Non-pigmented ciliary epithelial cell (primary cell): ENCODE results near the gene TMEM108.
A peak's percentile ranks its signal among the peaks of the same experiment; 100 is the strongest.

Source experiments
- DNase-seq: peaks from one replicate; pipeline ENCODE4 v3.0.0-alpha.2; 2010; ENCODE audit warnings: low read depth

TMEM108 gene

GRCh38 chr3:133386876-133387275 lies 348.7 kb downstream of the TMEM108 start:
- no peak for DNase-seq

DNA sequence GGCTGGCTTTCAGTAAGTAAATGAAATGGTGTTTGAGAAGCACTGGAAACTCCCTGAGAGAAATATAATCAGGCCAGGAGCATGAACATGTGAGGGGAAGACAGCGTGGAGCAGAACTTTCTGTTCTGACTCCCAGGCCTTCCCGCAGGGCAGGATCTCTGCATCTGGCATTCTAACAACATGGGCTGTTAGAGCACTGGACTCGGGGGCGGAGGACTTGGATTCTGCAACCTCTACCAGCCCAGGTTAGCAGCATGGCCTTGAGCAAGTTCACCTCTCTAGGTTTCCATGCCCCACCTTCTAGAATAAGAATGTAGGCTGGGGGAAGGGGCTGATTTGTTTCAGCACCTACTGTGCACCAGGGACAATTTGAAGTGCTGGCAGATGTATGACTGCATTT lies 349.1 kb downstream of the TMEM108 start:
- no peak for DNase-seq

- no peak for DNase-seq
Measured at GRCh38 chr3:133388696-133389395, 350.7 kb downstream of the TMEM108 start.

DNA sequence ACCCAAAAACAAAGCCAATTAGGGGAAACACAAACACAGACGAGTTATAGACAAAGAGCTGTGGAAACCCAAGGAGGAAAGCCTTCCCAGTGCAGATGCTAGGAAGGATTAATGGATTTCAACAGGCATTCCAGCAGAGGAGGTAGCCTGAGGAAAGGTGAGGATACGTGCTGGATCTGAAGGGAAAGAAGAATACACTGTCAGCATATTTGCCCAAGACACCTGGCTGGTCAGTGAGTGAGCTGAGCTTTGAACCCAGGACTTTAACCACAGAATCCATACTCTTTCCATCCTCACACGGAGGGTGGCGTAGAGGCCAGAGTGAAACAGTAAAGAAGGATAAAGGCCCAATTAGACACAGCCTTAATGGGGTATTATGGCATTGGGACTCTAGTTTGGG lies 352.5 kb downstream of the TMEM108 start:
- no peak for DNase-seq

GRCh38 chr3:133393204-133393603 lies 355.0 kb downstream of the TMEM108 start:
- DNase-seq, result no peak

DNA sequence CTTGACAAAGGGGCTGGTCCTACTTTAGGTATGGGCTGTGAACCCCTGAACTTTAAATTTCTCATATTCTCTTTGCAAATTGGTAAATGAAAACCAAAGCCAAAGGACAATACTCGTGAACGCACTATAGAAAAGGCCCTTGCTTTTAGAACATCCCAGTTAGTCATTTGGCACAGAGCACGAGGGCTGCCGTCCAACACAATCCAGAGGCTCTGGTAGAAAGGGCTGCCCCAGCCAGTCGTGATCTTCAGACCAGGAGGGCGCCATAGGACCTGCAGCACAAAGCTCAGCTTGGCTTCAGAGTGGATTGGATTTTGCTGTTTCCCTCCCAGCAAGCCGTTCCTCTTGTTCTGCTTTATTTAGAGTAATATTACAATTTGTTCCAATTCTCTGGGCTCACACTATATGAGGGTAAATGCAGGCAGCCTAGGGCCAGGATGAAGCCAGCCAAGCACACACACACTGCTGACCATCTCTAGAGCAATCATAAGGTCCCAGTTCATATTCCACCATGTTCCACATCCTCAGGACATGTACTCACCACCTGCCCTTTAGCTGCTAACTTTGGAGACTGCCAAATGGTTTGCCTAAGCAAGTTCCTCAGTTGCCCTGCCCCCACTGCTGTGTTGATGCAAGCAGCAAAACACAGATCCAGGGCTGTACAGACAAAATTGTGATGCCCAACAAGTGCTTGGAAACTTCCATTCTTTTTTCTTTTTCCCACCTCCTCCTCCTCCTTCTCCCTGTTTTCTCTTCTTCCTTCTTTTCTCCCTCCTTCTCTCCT lies 355.7 kb downstream of the TMEM108 start:
- DNase-seq, result no peak

GRCh38 chr3:133394561-133395311 lies 356.5 kb downstream of the TMEM108 start:
- DNase-seq, result no peak

- no peak for DNase-seq
Measured at GRCh38 chr3:133396906-133397305, 358.7 kb downstream of the TMEM108 start.

DNA sequence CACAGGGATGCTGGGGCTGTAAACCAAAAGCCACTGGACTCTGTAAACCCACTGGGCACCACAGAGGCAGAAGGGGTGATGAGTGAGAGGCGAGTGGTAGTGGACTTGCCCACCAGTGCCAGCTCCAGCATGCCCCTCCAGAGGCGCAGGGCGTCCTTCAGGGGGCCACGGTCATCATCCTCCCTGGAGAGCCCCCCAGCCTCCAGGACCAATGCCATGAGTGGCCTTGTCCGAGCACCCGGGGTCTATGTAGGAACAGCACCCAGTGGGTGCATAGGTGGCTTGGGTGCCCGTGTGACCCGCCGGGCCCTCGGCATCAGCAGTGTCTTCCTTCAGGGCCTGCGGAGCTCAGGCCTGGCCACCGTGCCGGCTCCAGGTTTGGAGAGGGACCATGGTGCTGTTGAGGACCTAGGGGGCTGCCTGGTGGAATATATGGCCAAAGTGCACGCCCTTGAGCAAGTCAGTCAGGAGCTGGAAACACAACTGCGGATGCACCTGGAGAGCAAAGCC lies 361.9 kb downstream of the TMEM108 start, which contains the start of gene BFSP2:
TSS of gene BFSP2 (plus strand) at position 51 of the 510 bp plus-strand sequence. CDS start at position 79, 28 bp downstream.
- DNase-seq, result no peak

- DNase-seq, result no peak
Measured at GRCh38 chr3:133401374-133402135, 363.4 kb downstream of the TMEM108 start.

DNA sequence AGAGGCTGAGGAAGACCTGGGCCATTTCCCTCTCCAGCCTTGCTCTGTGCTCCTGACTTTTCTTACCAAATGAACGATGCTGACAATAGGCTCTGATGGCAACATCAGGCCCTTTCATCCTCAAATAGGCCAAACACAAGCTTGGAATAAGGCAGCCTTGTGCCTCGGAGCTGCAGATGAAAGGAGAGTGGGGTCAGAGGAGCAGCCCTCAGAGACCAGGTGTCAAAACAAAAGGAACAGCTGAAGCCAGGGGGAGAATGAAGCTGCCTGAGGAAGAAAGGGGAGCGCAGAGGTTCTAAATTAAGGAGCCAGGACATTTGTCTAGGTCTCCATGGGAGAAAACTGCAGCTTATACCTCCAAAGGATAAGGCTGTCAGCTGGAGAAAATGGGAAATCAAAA lies 366.7 kb downstream of the TMEM108 start:
- DNase-seq, result no peak

GRCh38 chr3:133408366-133408765 lies 370.2 kb downstream of the TMEM108 start:
- DNase-seq, result no peak

DNA sequence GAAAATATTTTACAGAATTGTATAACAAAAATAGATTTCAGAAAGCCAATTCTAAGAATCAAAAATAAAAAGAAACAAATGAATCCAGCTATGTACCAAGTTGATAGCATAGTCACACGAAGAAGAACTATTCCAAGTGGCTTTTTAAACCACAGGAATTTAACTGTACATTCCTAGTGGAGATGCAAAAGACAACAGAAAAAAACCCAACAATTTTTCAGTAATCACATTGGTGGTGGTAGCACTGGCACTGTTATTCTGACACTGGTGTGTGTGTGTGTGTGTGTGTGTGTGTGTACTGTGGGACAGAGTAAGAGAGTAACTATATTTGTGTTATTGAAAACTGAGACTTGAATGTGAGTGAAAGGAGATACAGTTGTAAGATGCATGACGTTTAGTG lies 370.8 kb downstream of the TMEM108 start:
- peak; percentile 24 for DNase-seq

DNA sequence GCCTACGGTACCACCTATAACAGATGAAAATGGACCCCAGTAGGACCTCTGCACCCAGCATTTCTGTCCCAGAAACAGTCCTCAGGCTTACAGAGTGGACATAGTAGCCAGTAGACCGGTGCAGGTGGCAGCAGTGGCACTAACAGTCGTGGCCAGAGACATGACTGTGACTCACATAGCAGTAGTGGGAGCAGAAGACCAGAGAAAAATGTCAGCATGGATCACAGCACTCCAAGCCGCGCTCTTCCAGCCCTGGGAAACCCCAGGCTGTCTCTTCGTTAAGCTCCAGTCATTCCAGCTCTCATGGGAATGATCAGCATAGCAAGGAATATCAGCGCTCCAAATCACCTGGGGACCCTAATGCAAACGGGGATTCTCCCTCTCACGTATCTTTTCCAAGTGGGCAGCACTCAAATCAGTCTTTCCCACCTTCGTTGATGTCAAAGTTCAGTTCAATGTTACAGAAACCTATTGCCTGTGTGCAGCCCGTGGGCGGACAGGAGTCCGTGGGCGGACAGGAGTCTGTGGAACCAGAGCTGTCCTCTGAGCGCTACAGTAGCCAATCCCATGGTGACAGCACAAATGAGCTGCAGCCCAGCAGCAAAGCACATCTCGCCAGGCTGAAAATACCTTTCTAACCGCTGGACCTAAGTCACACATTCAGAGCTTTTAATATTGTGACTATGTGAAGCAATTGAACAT lies 372.2 kb downstream of the TMEM108 start:
- no peak for DNase-seq

GRCh38 chr3:133412183-133413132 lies 374.3 kb downstream of the TMEM108 start:
- no peak for DNase-seq

- DNase-seq, result no peak
Measured at GRCh38 chr3:133413161-133414020, 375.2 kb downstream of the TMEM108 start.

DNA sequence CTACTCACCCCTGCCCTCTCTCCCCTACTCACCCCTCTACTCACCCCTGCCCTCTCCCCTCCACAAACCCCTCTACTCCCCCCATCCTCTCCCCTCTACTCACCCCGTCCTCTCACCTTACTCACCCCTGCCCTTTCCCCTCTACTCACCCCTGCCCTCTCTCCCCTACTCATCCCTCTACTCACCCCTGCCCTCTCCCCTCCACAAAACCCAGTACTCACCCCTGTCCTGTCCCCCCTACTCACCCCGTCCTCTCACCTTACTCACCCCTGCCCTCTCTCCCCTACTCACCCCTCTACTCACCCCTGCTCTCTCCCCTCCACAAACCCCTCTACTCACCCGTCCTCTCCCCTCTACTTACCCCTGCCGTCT lies 375.8 kb downstream of the TMEM108 start:
- no peak for DNase-seq

DNA sequence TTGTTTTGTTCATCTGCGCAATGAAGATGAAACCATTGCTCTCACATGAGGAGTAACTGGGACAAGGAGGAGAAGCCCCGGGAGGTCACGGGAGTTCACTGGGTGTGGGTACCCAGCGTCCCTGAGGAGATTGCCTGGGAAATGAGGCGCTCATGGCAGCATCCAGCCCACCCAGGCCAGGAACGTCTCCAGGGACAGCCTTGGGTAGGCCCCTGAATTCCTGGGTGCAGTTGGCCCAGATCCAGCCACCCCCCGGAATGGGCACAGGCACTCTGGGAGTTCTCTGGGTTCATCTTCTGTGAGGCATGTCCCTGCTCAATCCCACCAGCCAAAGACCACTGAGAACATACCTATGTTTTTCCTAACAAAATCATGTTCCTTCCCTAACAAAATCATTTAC lies 380.2 kb downstream of the TMEM108 start:
- no peak for DNase-seq
